Measurements from ENCODE around the gene BCAP31. TPM values are rescaled to one million over a fixed set of nuclear protein-coding genes. Genes with fewer than 3 reads are reported as not detected.

BCAP31 gene
- total RNA-seq, 2 experiments from 2014 or later = 43.0 to 72.0 TPM

GRCh38 chrX:153688506-153688905 lies 35.7 kb downstream of the BCAP31 start:
- Histone ChIP-seq H3K27ac (ENCODE audit: low read depth, low read length, poor library complexity, severe bottlenecking) (no peak overlapping the region), H2AFZ (ENCODE audit: low read length) (no peak overlapping the region), H3K4me1 (ENCODE audit: insufficient read depth, low read length, poor library complexity, severe bottlenecking) (no peaks in the 10 kb centered on the region), H3K9me2 (ENCODE audit: insufficient read depth, low read length) (no peaks in the 10 kb centered on the region), H3K36me3 (ENCODE audit: insufficient read depth, low read length) (no peaks in the 10 kb centered on the region), H3K4me2 (ENCODE audit: low read length) (no peak overlapping the region), H4K20me1 (ENCODE audit: insufficient read depth, low read length) (no peaks in the 10 kb centered on the region), H3K79me2 (ENCODE audit: insufficient read depth, low read depth, low read length) (no peaks in the 10 kb centered on the region), H3K9me3 (ENCODE audit: low read length) (no peaks in the 10 kb centered on the region), H3K4me3 (ENCODE audit: low read depth, low read length, poor library complexity, severe bottlenecking) (no peak overlapping the region)
- ChIA-PET POLR2A (no interaction called here), CTCF (ENCODE audit: unreplicated experiment) (no interaction called here)
- TF ChIP-seq EZH2phosphoT487 (IDR thresholded peaks at IDR 0.05; ENCODE audit: borderline replicate concordance, low read depth, low read length) = no peak
- TF ChIP-seq CTCF (conservative IDR thresholded peaks at IDR 0.05; ENCODE audit: low read length) = no peak
- BruUV-seq (replicated peaks) = no TSS peak
- intact Hi-C loops (cut with micrococcal nuclease; ENCODE audit: unreplicated experiment) = loop anchor here (10.0 kb wide), 1 partner anchor 76 kb away; the partner anchor contains the start of gene PLXNB3
- no peak for DNase-seq (ENCODE audit: low spot score)

DNA sequence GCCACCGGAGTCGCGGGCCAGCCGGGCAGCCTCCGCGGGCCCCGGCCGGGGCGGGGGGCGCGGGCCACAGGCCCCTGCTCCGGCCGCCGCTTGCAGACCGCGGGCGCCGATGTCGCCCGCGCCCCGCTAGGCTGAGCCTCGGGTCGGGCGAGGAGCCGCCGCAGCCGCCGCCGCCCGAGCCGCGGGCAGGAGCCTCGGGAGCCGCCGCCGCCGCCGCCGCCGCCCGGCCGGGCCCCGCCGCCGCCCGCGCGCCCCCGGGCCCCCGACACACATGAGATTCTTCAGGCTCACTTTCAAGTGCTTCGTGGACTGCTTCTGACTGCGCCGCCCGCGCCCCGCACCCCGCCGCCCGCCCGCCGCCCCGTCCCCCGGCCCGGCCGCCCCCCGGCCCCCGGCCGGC lies 36.1 kb downstream of the BCAP31 start:
- no TSS peak for BruUV-seq (replicated peaks)
- Histone ChIP-seq H3K9me3 (ENCODE audit: low read length) (no peaks in the 10 kb centered on the region), H3K4me2 (ENCODE audit: low read length) (no peak overlapping the region), H3K27ac (ENCODE audit: low read depth, low read length, poor library complexity, severe bottlenecking) (no peak overlapping the region), H3K36me3 (ENCODE audit: insufficient read depth, low read length) (no peaks in the 10 kb centered on the region), H3K4me1 (ENCODE audit: insufficient read depth, low read length, poor library complexity, severe bottlenecking) (no peaks in the 10 kb centered on the region), H4K20me1 (ENCODE audit: insufficient read depth, low read length) (no peaks in the 10 kb centered on the region), H3K9me2 (ENCODE audit: insufficient read depth, low read length) (no peaks in the 10 kb centered on the region), H3K4me3 (ENCODE audit: low read depth, low read length, poor library complexity, severe bottlenecking) (no peak overlapping the region), H2AFZ (ENCODE audit: low read length) (no peak overlapping the region), H3K79me2 (ENCODE audit: insufficient read depth, low read depth, low read length) (no peaks in the 10 kb centered on the region)
- intact Hi-C loops (cut with micrococcal nuclease; ENCODE audit: unreplicated experiment) = loop anchor here (10.0 kb wide), 1 partner anchor 77 kb away; the partner anchor contains the start of gene PLXNB3
- no peak for DNase-seq (ENCODE audit: low spot score)
- ChIA-PET POLR2A (no interaction called here), CTCF (ENCODE audit: unreplicated experiment) (no interaction called here)
- TF ChIP-seq CTCF (conservative IDR thresholded peaks at IDR 0.05; ENCODE audit: low read length) (no peak), EZH2phosphoT487 (IDR thresholded peaks at IDR 0.05; ENCODE audit: borderline replicate concordance, low read depth, low read length) (no peak)

GRCh38 chrX:153687121-153688039 lies 36.8 kb downstream of the BCAP31 start, which contains the start of gene SLC6A8:
Gene SLC6A8, plus strand, starts transcription at chrX:153687926. Its CDS starts 649 bp downstream, at chrX:153688575.
- intact Hi-C loops (cut with micrococcal nuclease; ENCODE audit: unreplicated experiment) = loop anchor here (10.0 kb wide), 1 partner anchor 77 kb away; the partner anchor contains the start of gene PLXNB3
- Histone ChIP-seq H2AFZ (ENCODE audit: low read length) (no peak within 1 kb of the TSS), H3K9me3 (ENCODE audit: low read length) (no peaks in the 10 kb centered on the region), H3K36me3 (ENCODE audit: insufficient read depth, low read length) (no peaks in the 10 kb centered on the region), H3K4me2 (ENCODE audit: low read length) (peak within 1 kb of the TSS; percentile 51), H4K20me1 (ENCODE audit: insufficient read depth, low read length) (no peaks in the 10 kb centered on the region), H3K4me1 (ENCODE audit: insufficient read depth, low read length, poor library complexity, severe bottlenecking) (no peaks in the 10 kb centered on the region), H3K4me3 (ENCODE audit: low read depth, low read length, poor library complexity, severe bottlenecking) (peak within 1 kb of the TSS; percentile 47), H3K27ac (ENCODE audit: low read depth, low read length, poor library complexity, severe bottlenecking) (no peak within 1 kb of the TSS), H3K79me2 (ENCODE audit: insufficient read depth, low read depth, low read length) (no peaks in the 10 kb centered on the region), H3K9me2 (ENCODE audit: insufficient read depth, low read length) (no peaks in the 10 kb centered on the region)
- TF ChIP-seq CTCF (conservative IDR thresholded peaks at IDR 0.05; ENCODE audit: low read length) = peak; percentile 63
- TF ChIP-seq EZH2phosphoT487 (IDR thresholded peaks at IDR 0.05; ENCODE audit: borderline replicate concordance, low read depth, low read length) = no peak
- POLR2A ChIA-PET = no interaction called here
- CTCF ChIA-PET (ENCODE audit: unreplicated experiment) = no interaction called here
- DNase-seq (ENCODE audit: low spot score) = peak; percentile 31
- BruUV-seq (replicated peaks) = no TSS peak

Data from OCI-LY7 (cell line).